Ectodermal cell (in vitro differentiated cells): ENCODE measurements around the gene SMAD2.
"Not testable (repeated sequence)": the region's sequence is repeated elsewhere in the genome, so short reads cannot be mapped to it uniquely, and the experiment has no call there.

ENCODE experiments used
- H3K27ac ChIP-seq: 2 replicates; pipeline ENCODE4 v1.7.0; 2013; ENCODE audit warnings: mild to moderate bottlenecking, low read depth, low read length; ENCODE audit not compliant: insufficient read depth, poor library complexity, severe bottlenecking
- H3K27me3 ChIP-seq: 2 replicates; pipeline ENCODE4 v1.7.0; 2013; ENCODE audit warnings: mild to moderate bottlenecking, low read length; ENCODE audit not compliant: insufficient read depth, control insufficient read depth, poor library complexity, severe bottlenecking
- H3K36me3 ChIP-seq: one replicate; pipeline ENCODE4 v1.7.0; 2013; ENCODE audit warnings: low read length; ENCODE audit not compliant: control insufficient read depth, insufficient read depth
- H3K4me1 ChIP-seq: one replicate; pipeline ENCODE4 v1.7.0; 2013; ENCODE audit warnings: low read length; ENCODE audit not compliant: control insufficient read depth, insufficient read depth
- H3K4me3 ChIP-seq: 2 replicates; pipeline ENCODE4 v1.7.0; 2013; ENCODE audit warnings: low read depth, low read length, control low read depth; ENCODE audit not compliant: insufficient read depth
- H3K9me3 ChIP-seq: 2 replicates; pipeline ENCODE4 v1.7.0; 2013; ENCODE audit warnings: mild to moderate bottlenecking, low read length, moderate library complexity; ENCODE audit not compliant: control insufficient read depth
- WGBS, 2 experiments: methylation state at CpG; one replicate each; pipeline ENCODE4 v1.1.7; 2013; ENCODE audit warnings: missing lambda C conversion rate in 2 of 2; 5-methylcytosine and 5-hydroxymethylcytosine counted together

Gene SMAD2

GRCh38 chr18:47780011-47780725, 150.3 kb downstream of the SMAD2 start:
- Histone ChIP-seq H3K4me3 (no peak overlapping the region), H3K36me3 (no peaks in the 10 kb centered on the region), H3K4me1 (no peaks in the 10 kb centered on the region), H3K27ac (no peak overlapping the region), H3K9me3 (peaks cover 2% of the 10 kb centered on the region), H3K27me3 (no peaks in the 10 kb centered on the region)
- WGBS, 2 experiments: 92 to 93% methylated on average over 10 to 11 of the region's 11 CpGs

DNA sequence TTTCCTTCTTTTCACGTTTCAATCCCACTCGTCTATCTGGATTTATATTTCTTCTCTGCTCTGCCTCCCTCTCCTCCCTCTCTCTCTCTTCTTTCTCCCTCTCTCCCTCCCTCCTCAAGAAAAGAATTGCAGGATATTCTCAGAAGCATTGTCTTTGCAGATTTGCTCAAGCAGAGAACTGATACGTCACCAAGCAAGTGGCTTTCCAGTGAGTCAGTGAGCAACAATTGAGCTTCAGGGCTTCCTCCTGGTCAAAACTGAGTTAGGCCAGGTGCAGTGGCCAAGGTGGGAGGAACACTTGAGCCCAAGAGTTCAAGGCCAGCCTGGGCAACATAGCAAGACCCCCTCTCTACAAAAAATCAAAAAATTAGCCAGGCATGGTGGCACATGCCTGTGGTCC, 151.1 kb downstream of the SMAD2 start:
- H3K36me3 ChIP-seq: no peaks in the 10 kb centered on the region
- no peaks in the 10 kb centered on the region for H3K27me3 ChIP-seq
- H3K27ac ChIP-seq: no peak overlapping the region
- WGBS, 2 experiments: 87 to 91% methylated on average over 3 of the region's 3 CpGs
- no peaks in the 10 kb centered on the region for H3K4me1 ChIP-seq
- H3K9me3 ChIP-seq: peaks cover 2% of the 10 kb centered on the region
- no peak overlapping the region for H3K4me3 ChIP-seq

DNA sequence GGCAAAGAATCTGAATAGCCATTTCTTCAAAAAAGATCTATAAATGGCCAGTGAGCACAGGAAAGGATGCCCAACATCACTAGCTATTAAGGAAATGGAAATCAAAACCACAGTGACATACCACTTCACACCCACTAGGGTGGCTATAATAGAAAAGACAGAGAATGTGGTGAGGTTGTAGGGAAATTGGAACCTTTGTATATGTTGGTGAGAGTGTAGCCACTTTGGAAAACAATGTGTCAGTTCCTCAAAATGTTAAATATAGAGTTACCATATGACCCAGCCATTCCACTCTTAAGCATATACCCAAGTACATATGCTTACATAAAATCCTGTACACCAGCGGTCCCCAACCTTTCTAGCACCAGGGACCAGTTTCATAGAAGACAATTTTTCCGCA, 152.8 kb downstream of the SMAD2 start:
- 83 to 100% methylated on average over 1 of the region's 2 CpGs for WGBS, 2 experiments
- Histone ChIP-seq H3K9me3 (no peaks in the 10 kb centered on the region), H3K27ac (no peak overlapping the region), H3K36me3 (no peaks in the 10 kb centered on the region), H3K4me3 (no peak overlapping the region), H3K4me1 (no peaks in the 10 kb centered on the region), H3K27me3 (no peaks in the 10 kb centered on the region)

DNA sequence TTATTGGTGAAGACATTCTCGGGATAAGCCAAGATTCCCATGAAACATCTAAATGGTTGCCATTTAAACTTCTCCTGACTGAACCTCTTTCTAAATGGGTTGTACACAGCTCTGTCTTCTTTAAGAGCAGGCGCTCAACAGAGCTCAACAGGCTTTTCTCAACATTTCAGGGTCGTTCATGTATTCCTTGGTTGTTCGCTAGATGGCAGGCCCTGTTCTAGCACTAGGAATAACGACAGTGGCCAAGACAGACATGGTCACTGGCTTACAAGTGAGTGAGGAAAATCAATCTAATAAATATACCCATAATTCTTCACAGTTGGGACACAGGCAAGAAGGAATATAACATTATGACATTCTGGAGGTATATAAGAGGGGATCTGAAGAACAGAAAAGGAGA, 154.5 kb downstream of the SMAD2 start:
- H3K36me3 ChIP-seq: no peaks in the 10 kb centered on the region
- no peaks in the 10 kb centered on the region for H3K27me3 ChIP-seq
- WGBS, 2 experiments: 86 to 87% methylated on average over 4 to 5 of the region's 5 CpGs
- no peaks in the 10 kb centered on the region for H3K9me3 ChIP-seq
- H3K27ac ChIP-seq: no peak overlapping the region
- no peaks in the 10 kb centered on the region for H3K4me1 ChIP-seq
- no peak overlapping the region for H3K4me3 ChIP-seq

GRCh38 chr18:47773931-47774330, 156.5 kb downstream of the SMAD2 start:
- Histone ChIP-seq H3K27ac (no peak overlapping the region), H3K27me3 (no peaks in the 10 kb centered on the region), H3K36me3 (no peaks in the 10 kb centered on the region), H3K4me1 (no peaks in the 10 kb centered on the region), H3K4me3 (no peak overlapping the region), H3K9me3 (no peaks in the 10 kb centered on the region)
- 94 to 98% methylated on average over 2 of the region's 2 CpGs for WGBS, 2 experiments

- WGBS, 2 experiments: 70 to 75% methylated on average over 16 of the region's 16 CpGs
- no peaks in the 10 kb centered on the region for H3K36me3 ChIP-seq
- no peak overlapping the region for H3K4me3 ChIP-seq
- H3K4me1 ChIP-seq: no peaks in the 10 kb centered on the region
- no peaks in the 10 kb centered on the region for H3K27me3 ChIP-seq
- no peak overlapping the region for H3K27ac ChIP-seq
- H3K9me3 ChIP-seq: no peaks in the 10 kb centered on the region
Observed at GRCh38 chr18:47772374-47773248, 157.8 kb downstream of the SMAD2 start.

GRCh38 chr18:47771922-47772321, 158.5 kb downstream of the SMAD2 start:
- no peak overlapping the region for H3K27ac ChIP-seq

GRCh38 chr18:47767699-47768098, 162.8 kb downstream of the SMAD2 start:
- WGBS, 2 experiments: 79 to 81% methylated on average over 2 of the region's 2 CpGs
- H3K27me3 ChIP-seq: no peaks in the 10 kb centered on the region
- H3K4me3 ChIP-seq: no peak overlapping the region
- no peaks in the 10 kb centered on the region for H3K36me3 ChIP-seq
- H3K4me1 ChIP-seq: no peaks in the 10 kb centered on the region
- H3K27ac ChIP-seq: no peak overlapping the region
- no peaks in the 10 kb centered on the region for H3K9me3 ChIP-seq

More at GRCh38 chr18:47771922-47772321, 158.5 kb downstream of the SMAD2 start:
- no peaks in the 10 kb centered on the region for H3K36me3 ChIP-seq
- WGBS, 2 experiments: 59 to 61% methylated on average over 3 of the region's 3 CpGs
- no peak overlapping the region for H3K4me3 ChIP-seq
- H3K4me1 ChIP-seq: no peaks in the 10 kb centered on the region
- H3K27me3 ChIP-seq: no peaks in the 10 kb centered on the region
- no peaks in the 10 kb centered on the region for H3K9me3 ChIP-seq

- not testable (repeated sequence) for H3K4me3 ChIP-seq, H3K36me3 ChIP-seq, H3K27ac ChIP-seq, H3K27me3 ChIP-seq, H3K4me1 ChIP-seq, H3K9me3 ChIP-seq
- 89 to 95% methylated on average over 3 of the region's 3 CpGs for WGBS, 2 experiments
Observed at GRCh38 chr18:47767198-47767597, 163.3 kb downstream of the SMAD2 start.
